ENCODE results near the gene CALML3. TPM values are rescaled to one million over a fixed set of nuclear protein-coding genes. Genes with fewer than 3 reads are reported as not detected.

Gene CALML3
- total RNA-seq, 1 experiment from 2014 or later = not detected

- Histone ChIP-seq H2AFZ (ENCODE audit: low read length) (no peak overlapping the region), H3K9ac (ENCODE audit: extremely low read depth, insufficient read length, low read length) (no peak overlapping the region)
- TF ChIP-seq CTCF (conservative IDR thresholded peaks at IDR 0.05) = no peak
Measured at GRCh38 chr10:5496261-5497250, 28.2 kb upstream of the CALML3 start.

More at GRCh38 chr10:5496261-5497250, 28.2 kb upstream of the CALML3 start:
- Histone ChIP-seq H4K8ac (replicated peaks; ENCODE audit: insufficient read length, low read depth, low read length) (no peak overlapping the region), H2BK120ac (ENCODE audit: low read depth, low read length, poor library complexity, severe bottlenecking) (no peak overlapping the region), H3K23ac (ENCODE audit: insufficient read length, low read depth, low read length) (no peak overlapping the region), H3K27ac (ENCODE audit: insufficient read length, low read depth, low read length) (no peak overlapping the region), H4K20me1 (ENCODE audit: control insufficient read depth, insufficient read depth, insufficient read length) (no peaks in the 10 kb centered on the region), H2AK5ac (ENCODE audit: insufficient read length, low read length) (no peak overlapping the region), H3K79me2 (ENCODE audit: insufficient read depth, low read length) (no peaks in the 10 kb centered on the region), H3K56ac (ENCODE audit: insufficient read length, low read depth, low read length) (no peak overlapping the region), H4K5ac (ENCODE audit: insufficient read length, low read depth, low read length) (no peak overlapping the region), H3K27me3 (ENCODE audit: insufficient read depth, low read length) (no peaks in the 10 kb centered on the region), H3K14ac (ENCODE audit: insufficient read depth, low read length) (no peak overlapping the region; the same call in 1 of the 2 replicates), H3K23me2 (ENCODE audit: insufficient read length, low read depth, low read length, poor library complexity, severe bottlenecking) (no peaks in the 10 kb centered on the region), H3K4me1 (ENCODE audit: insufficient read depth, low read length) (no peaks in the 10 kb centered on the region), H2BK15ac (ENCODE audit: low read depth, low read length) (no peak overlapping the region), H3T11ph (ENCODE audit: low read length) (no peak overlapping the region), H2BK20ac (ENCODE audit: low read depth, low read length, poor library complexity, severe bottlenecking) (no peak overlapping the region), H2BK12ac (ENCODE audit: insufficient read length, low read depth, low read length) (no peak overlapping the region), H3K9me3 (ENCODE audit: control insufficient read depth, low read depth, low read length) (peaks cover 6% of the 10 kb centered on the region), H4K91ac (ENCODE audit: insufficient read length, low read depth, low read length) (no peak overlapping the region), H3K79me1 (ENCODE audit: insufficient read depth, low read depth, low read length, poor library complexity, severe bottlenecking) (no peaks in the 10 kb centered on the region), H3K4ac (ENCODE audit: low read depth, low read length) (no peak overlapping the region), H3K4me2 (ENCODE audit: insufficient read depth, insufficient read length, low read length) (no peak overlapping the region), H2BK5ac (ENCODE audit: insufficient read length, low read length) (no peak overlapping the region), H3K18ac (ENCODE audit: insufficient read length, low read depth, low read length) (no peak overlapping the region)
- peaks cover 0 to 10% of the 10 kb centered on the region in 2 experiments; a peak in 2 of 4 replicates for H3K4me1 Mint-ChIP-seq
- peaks cover 5% of the 10 kb centered on the region for H3K27me3 Mint-ChIP-seq (ENCODE audit: low read depth)
- 0 out of 7 replicates have a peak overlapping the region, but pooled peaks of 1 of the 3 experiments have one; percentile 35 for H3K27ac Mint-ChIP-seq
- H3K36me3 Mint-ChIP-seq (ENCODE audit: insufficient read depth in 1 of 3, low read depth in 3 of 3) = peaks cover 3 to 11% (median 5%) of the 10 kb centered on the region in 3 experiments; a peak in 6 of 7 replicates
- H3K9me3 Mint-ChIP-seq = peaks cover 9 to 11% of the 10 kb centered on the region in 2 experiments
- no peak for DNase-seq
- no CpG with 5 or more reads among the region's 25 CpGs for WGBS (ENCODE audit: extremely low coverage, insufficient read length, low lambda C conversion rate)
- no peak overlapping the region for H3K4me3 Mint-ChIP-seq

Data from H9 (cell line).